Measurements from ENCODE around the gene CNNM4.

DNA sequence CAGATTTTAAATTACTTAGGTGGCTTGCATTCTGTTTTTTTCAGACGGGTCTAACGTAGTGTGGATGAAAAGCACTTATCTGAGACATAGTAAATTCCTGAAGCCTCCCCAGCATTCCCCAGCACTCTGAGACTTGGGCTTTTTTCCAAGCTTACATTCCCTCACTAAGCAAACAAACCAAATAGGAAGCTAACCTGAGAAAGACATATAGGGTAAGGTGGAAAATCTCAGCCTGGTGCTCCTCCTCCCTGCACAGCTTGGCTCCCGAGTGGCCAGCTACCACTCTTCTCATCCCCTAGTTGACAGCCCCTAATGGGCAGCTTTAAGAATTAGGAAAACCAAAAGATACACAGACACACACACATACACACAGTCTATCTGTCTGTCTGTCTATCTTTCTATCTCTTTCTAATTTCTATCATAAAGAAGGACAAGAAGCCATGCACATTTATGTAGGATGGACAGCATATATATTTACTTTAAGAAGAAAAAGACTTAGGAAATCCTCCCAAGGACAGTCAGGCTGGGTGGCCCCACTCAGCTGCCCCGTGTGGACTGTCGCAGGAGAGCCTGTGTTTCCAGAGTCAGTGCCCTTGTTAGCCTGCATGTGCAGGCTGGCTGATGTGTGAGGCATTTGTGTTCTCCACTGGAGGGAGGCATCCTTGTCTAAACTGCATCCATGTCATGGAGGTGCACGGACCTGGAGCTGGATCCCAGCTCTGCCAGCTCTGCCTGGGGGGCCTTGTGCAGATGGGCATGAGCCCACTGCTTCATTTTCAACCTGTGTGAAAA lies 63.6 kb downstream of the CNNM4 start:
- TF ChIP-seq, protein P1, sequence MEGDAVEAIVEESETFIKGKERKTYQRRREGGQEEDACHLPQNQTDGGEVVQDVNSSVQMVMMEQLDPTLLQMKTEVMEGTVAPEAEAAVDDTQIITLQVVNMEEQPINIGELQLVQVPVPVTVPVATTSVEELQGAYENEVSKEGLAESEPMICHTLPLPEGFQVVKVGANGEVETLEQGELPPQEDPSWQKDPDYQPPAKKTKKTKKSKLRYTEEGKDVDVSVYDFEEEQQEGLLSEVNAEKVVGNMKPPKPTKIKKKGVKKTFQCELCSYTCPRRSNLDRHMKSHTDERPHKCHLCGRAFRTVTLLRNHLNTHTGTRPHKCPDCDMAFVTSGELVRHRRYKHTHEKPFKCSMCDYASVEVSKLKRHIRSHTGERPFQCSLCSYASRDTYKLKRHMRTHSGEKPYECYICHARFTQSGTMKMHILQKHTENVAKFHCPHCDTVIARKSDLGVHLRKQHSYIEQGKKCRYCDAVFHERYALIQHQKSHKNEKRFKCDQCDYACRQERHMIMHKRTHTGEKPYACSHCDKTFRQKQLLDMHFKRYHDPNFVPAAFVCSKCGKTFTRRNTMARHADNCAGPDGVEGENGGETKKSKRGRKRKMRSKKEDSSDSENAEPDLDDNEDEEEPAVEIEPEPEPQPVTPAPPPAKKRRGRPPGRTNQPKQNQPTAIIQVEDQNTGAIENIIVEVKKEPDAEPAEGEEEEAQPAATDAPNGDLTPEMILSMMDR (IDR thresholded peaks at IDR 0.05; ENCODE audit: insufficient read depth, low read depth, low read length), result no peak
- no peak for TF ChIP-seq EZH2 (IDR thresholded peaks at IDR 0.05; ENCODE audit: insufficient read depth, low read length)
